HG03520 (cell line): ENCODE measurements around the gene TARBP1.
A peak's percentile ranks its signal among the peaks of the same experiment; 100 is the strongest.
"Not testable (repeated sequence)": the region's sequence is repeated elsewhere in the genome, so short reads cannot be mapped to it uniquely, and the experiment has no call there.

ENCODE experiments used
- ATAC-seq: cut with Tn5 transposase; IDR thresholded peaks from one replicate; pipeline ENCODE4 v1.9.1; 2021; ENCODE audit warnings: mild to moderate bottlenecking, moderate library complexity; ENCODE audit not compliant: unreplicated experiment

TARBP1 gene

DNA sequence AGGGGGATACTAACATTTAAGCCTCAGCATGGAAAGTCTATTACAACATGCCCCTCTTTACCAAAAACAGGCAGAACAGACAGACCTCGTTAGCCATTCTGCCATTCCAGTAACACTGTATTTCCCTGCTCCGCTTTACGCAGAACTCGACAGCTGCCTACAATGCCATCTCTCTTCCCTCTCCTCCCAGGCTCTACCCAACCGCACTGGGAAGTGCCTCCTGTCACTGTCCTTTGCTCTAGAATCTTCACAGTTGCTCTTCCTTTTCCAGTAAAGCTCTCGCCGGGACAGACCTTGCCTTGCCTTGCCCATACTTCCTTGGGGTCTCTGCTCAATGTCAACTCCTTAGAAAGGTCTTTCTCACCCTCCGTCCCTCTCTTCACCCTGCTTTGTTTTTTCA lies 82.9 kb downstream of the TARBP1 start:
- no peak for ATAC-seq

GRCh38 chr1:234395297-234395696 lies 83.7 kb downstream of the TARBP1 start:
- ATAC-seq, result no peak

- ATAC-seq, result no peak
Observed at GRCh38 chr1:234393190-234393589, 85.8 kb downstream of the TARBP1 start.

- no peak for ATAC-seq
Observed at GRCh38 chr1:234388094-234388493, 90.9 kb downstream of the TARBP1 start.

DNA sequence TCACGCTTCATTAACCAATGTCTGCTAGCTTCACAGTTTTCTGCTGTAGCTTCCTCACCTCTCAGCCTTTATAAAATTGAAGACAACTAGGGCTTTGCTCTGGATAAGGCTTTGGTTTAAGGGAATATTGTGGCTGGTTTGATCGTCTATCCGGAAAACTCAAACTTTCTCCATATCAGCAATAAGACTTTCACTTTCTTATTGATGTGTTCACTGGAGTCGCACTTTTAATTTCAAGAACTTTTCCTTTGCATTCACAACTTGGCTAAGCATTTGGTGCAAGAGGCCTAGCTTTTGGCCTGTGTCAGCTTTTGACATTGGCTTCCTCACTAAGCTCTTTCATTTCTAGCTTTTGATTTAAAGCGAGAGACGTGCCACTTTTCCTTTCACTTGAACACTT lies 92.9 kb downstream of the TARBP1 start:
- no peak for ATAC-seq

GRCh38 chr1:234381699-234382555 lies 97.1 kb downstream of the TARBP1 start:
- no peak for ATAC-seq

- not testable (repeated sequence) for ATAC-seq
Observed at GRCh38 chr1:234379591-234380109, 99.3 kb downstream of the TARBP1 start.

- no peak for ATAC-seq
Observed at GRCh38 chr1:234375672-234376071, 103.3 kb downstream of the TARBP1 start.

DNA sequence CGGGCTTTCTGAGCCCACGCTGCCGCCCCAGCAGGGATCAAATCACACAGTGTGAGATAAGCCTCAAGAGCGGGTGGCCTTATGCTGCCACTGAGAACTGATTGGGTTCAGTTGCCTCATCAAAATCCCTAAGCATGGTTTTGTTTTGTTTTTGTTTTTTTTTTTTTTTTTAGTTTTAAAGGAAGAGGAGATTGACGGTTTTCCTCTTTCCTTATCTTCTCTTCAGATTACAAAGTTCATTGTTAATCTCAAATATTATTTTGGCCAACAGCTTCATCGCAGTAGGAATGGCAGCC lies 105.1 kb downstream of the TARBP1 start:
- peak; percentile 17 for ATAC-seq

DNA sequence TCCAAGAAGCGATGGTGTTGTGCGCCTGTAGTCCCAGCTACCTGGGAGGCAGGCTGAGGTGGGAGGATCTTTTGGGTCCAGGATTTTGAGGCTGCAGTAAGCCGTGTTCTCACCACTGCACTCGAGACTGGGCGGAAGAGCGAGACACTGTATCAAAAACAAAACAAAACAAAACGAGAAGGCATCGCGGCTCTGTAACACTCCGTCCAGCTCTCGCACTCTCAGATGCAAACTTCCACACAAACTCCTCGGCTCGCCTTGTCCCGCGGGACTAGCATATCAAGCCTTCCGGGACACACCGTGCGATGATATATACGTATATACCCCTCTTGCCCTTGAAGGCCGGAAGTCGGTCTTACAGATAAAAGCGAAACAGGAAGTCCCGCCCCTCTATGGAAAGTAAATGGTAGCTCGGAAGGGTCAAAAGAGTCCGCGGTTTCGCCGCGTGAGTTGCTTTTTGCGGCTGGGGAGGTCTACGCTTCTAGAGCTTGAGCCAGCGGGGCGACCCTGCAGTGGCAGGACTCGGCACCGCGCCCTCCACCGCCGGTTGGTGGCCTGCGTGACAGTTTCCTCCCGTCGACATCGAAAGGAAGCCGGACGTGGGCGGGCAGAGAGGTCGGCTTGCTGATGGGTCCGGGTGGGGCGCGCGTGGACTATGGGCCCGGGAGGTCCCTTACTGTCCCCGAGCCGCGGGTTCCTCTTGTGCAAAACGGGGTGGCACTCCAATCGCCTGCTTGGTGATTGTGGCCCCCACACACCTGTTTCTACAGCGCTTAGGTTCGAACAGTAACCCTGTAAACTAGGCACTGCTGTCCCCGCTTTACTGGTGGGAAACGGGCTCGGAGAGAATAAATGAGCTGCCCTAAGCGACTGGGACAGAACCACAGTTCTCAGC lies 105.7 kb downstream of the TARBP1 start, which contains the start of gene COA6:
COA6 (plus strand) TSS at position 393 of the 895 bp plus-strand sequence; CDS start at position 404, 11 bp downstream.
- ATAC-seq, result peak; percentile 82

GRCh38 chr1:234372011-234372757 lies 106.8 kb downstream of the TARBP1 start:
- no peak for ATAC-seq

GRCh38 chr1:234371414-234371813 lies 107.6 kb downstream of the TARBP1 start:
- no peak for ATAC-seq

DNA sequence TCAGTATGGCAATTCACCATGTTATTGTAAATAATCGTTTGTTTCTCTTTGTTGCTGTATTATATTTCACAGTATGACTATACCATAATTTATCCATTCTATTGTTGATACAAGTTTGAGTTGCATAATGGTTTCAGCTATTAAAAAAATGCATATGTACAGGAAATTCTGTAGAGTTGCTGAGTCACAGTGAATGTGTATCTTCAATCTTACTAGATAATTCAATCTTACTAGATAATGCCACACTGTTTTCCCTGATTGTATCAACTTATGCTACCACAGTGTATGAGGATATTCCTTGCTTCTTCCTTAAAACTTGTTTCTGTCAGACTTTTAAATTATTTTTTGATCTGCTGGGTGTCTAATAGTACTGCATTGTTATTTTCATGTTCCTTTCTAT lies 109.2 kb downstream of the TARBP1 start:
- no peak for ATAC-seq

- no peak for ATAC-seq
Observed at GRCh38 chr1:234369033-234369430, 109.9 kb downstream of the TARBP1 start.

- ATAC-seq, result no peak
Observed at GRCh38 chr1:234368320-234369032, 110.5 kb downstream of the TARBP1 start.

- no peak for ATAC-seq
Observed at GRCh38 chr1:234362558-234362957, 116.4 kb downstream of the TARBP1 start.

GRCh38 chr1:234361102-234361603 lies 117.8 kb downstream of the TARBP1 start:
- no peak for ATAC-seq

DNA sequence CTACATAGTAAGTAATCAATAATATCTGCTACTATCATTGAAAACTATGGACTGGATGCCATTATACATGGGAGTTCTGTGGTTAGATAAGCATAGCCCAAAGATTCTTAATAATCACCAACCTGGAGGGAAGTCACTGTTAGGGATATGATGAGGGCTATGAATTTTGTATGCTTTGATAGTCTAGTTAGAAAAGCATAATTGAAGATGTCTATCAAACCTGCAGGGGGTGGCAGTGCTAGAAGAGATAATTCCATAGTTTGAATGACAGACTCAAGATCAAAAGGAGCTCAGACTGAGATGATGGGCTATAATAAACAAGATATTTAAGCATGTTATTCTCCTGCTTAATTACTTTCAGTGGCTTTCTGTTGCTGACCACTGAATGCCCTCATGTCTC lies 121.1 kb downstream of the TARBP1 start:
- no peak for ATAC-seq

DNA sequence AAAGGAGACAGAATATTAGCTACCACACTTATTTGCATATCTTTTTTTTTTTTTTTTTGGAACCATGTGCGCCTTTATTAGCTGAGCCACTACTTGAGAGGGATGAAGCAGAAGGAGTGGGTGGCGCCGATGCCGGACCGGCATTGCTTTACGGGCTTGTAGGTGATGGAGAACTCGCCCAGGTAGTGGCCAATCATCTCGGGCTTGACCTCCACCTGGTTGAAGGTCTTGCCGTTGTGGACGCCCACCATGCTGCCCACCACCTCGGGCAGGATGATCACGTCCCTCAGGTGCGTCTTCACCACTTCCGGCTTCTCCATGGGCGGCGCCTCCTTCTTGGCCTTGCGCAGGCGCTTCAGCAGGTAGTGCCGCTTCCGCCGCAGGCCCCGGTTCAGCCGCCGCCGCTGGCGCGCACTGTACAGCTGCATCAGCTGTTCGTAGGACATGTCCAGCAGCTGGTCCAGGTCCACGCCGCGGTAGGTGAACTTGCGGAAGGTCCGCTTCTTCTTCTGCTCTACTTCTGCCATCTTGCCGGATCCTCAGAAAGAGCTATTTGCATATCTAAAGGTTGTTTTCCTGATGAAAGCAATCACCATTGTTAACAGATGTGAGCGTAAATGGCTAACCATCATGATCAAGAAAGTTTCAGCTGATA lies 122.2 kb downstream of the TARBP1 start:
- ATAC-seq, result not testable (repeated sequence)
